Keratinocyte (primary cell): ENCODE measurements around the gene TMEM129.

Experiments used
- CTCF ChIP-seq, 3 experiments: IDR thresholded peaks in 1 of 3; conservative IDR thresholded peaks in 1 of 3; optimal IDR thresholded peaks in 1 of 3; 2 replicates in 2 of 3; 3 replicates in 1 of 3; pipeline versions ENCODE3 to v1.5.1; 2011; ENCODE audit warnings: low read length in 3 of 3, mild to moderate bottlenecking in 3 of 3, moderate library complexity in 2 of 3, control low read depth in 1 of 3, inconsistent platforms in 1 of 3; ENCODE audit not compliant: insufficient read depth in 2 of 3; ENCODE audit errors: extremely low read depth in 1 of 3
- EZH2 ChIP-seq: IDR thresholded peaks from one replicate; pipeline ENCODE4 v1.6.1; 2012; ENCODE audit warnings: inconsistent platforms, mild to moderate bottlenecking, low read length, moderate library complexity

- TF ChIP-seq CTCF (optimal IDR thresholded peaks at IDR 0.05 in 1 of 3, IDR thresholded peaks at IDR 0.05 in 1 of 3, conservative IDR thresholded peaks at IDR 0.05 in 1 of 3; ENCODE audit: extremely low read depth in 1 of 3, insufficient read depth in 2 of 3, low read length in 3 of 3) (no peak), EZH2 (no peak)
Observed at GRCh38 chr4:1722551-1723118, 1.5 kb upstream of the TMEM129 start.
